ENCODE results near the gene CTRB1. TPM values are rescaled to one million over a fixed set of nuclear protein-coding genes. Genes with fewer than 3 reads are reported as not detected.
"Not testable (repeated sequence)": the region's sequence is repeated elsewhere in the genome, so short reads cannot be mapped to it uniquely, and the experiment has no call there.

CTRB1 gene
- total RNA-seq, 2 donors from 2014 or later = 2.4 TPM; not detected in 1

- DNase-seq (no peak), ATAC-seq (no peak)
- intact Hi-C loops (cut with DNase I, micrococcal nuclease) = loop anchor here in 1 of 2 donors (10.0 kb wide), 1 partner anchor 159 kb away; no protein-coding TSS in a partner anchor
Observed at GRCh38 chr16:75235721-75236193, 17.0 kb downstream of the CTRB1 start.

GRCh38 chr16:75236232-75236631 lies 17.4 kb downstream of the CTRB1 start:
- ATAC-seq (no peak), DNase-seq (no peak)
- intact Hi-C loops (cut with DNase I, micrococcal nuclease) = loop anchor here in 1 of 2 donors (10.0 kb wide), 1 partner anchor 159 kb away; no protein-coding TSS in a partner anchor

GRCh38 chr16:75236736-75237397 lies 18.1 kb downstream of the CTRB1 start:
- intact Hi-C loops (cut with DNase I, micrococcal nuclease) = loop anchor here in 1 of 2 donors (10.0 kb wide), 1 partner anchor 158 kb away; no protein-coding TSS in a partner anchor
- ATAC-seq = no peak
- DNase-seq = no peak

GRCh38 chr16:75237398-75238131 lies 18.8 kb downstream of the CTRB1 start:
- no peak for DNase-seq
- no peak for ATAC-seq
- intact Hi-C loops (cut with DNase I, micrococcal nuclease) = loop anchor here in 1 of 2 donors (10.0 kb wide), 1 partner anchor 157 kb away; no protein-coding TSS in a partner anchor

GRCh38 chr16:75238132-75238852 lies 19.5 kb downstream of the CTRB1 start:
- ATAC-seq (no peak), DNase-seq (peak in 1 of 2 donors; percentile 75)
- intact Hi-C loops (cut with DNase I, micrococcal nuclease) = loop anchor here in 1 of 2 donors (10.0 kb wide), 1 partner anchor 157 kb away; no protein-coding TSS in a partner anchor

GRCh38 chr16:75238853-75239541 lies 20.2 kb downstream of the CTRB1 start:
- intact Hi-C loops (cut with DNase I, micrococcal nuclease) = loop anchor here in 1 of 2 donors (10.0 kb wide), 1 partner anchor 156 kb away; no protein-coding TSS in a partner anchor
- DNase-seq = no peak
- no peak for ATAC-seq

- ATAC-seq (no peak), DNase-seq (peak in 1 of 2 donors; percentile 20)
- intact Hi-C loops (cut with DNase I, micrococcal nuclease) = loop anchor here in 1 of 2 donors (10.0 kb wide), 1 partner anchor 155 kb away; no protein-coding TSS in a partner anchor
Observed at GRCh38 chr16:75239542-75240122, 20.8 kb downstream of the CTRB1 start.

- intact Hi-C loops (cut with DNase I, micrococcal nuclease) = not testable (repeated sequence)
Observed at GRCh38 chr16:75240633-75241032, 21.8 kb downstream of the CTRB1 start.

GRCh38 chr16:75241412-75241811 lies 22.6 kb downstream of the CTRB1 start:
- no peak for ATAC-seq
- intact Hi-C loops (cut with DNase I, micrococcal nuclease) = no loop called here
- DNase-seq = no peak

More at GRCh38 chr16:75240633-75241032, 21.8 kb downstream of the CTRB1 start:
- DNase-seq, ATAC-seq: not testable (repeated sequence)

- no peak for DNase-seq
- intact Hi-C loops (cut with DNase I, micrococcal nuclease) = no loop called here
- no peak for ATAC-seq
Observed at GRCh38 chr16:75241955-75242354, 23.2 kb downstream of the CTRB1 start.

GRCh38 chr16:75242436-75243078 lies 23.8 kb downstream of the CTRB1 start:
- DNase-seq; ATAC-seq; intact Hi-C loops (cut with DNase I, micrococcal nuclease): not testable (repeated sequence)

- intact Hi-C loops (cut with DNase I, micrococcal nuclease) = no loop called here
- DNase-seq (no peak), ATAC-seq (no peak)
Observed at GRCh38 chr16:75243667-75244224, 25.0 kb downstream of the CTRB1 start.

- ATAC-seq (peak; percentile 37), DNase-seq (peak; percentile 65 to 69)
- intact Hi-C loops (cut with DNase I, micrococcal nuclease) = no loop called here
Observed at GRCh38 chr16:75244225-75244809, 25.5 kb downstream of the CTRB1 start.

GRCh38 chr16:75244844-75245758 lies 26.3 kb downstream of the CTRB1 start:
- peak; percentile 45 for ATAC-seq
- DNase-seq = peak; percentile 68 to 87

GRCh38 chr16:75246504-75247205 lies 27.9 kb downstream of the CTRB1 start:
- peak in 1 of 2 donors; percentile 4 for DNase-seq
- intact Hi-C loops (cut with DNase I, micrococcal nuclease) = no loop called here
- ATAC-seq = no peak

More at GRCh38 chr16:75244844-75245758, 26.3 kb downstream of the CTRB1 start:
- intact Hi-C loops (cut with DNase I, micrococcal nuclease) = no loop called here
